ENCODE data around the gene FAM236B.
"Not testable (repeated sequence)": the region's sequence is repeated elsewhere in the genome, so short reads cannot be mapped to it uniquely, and the experiment has no call there.

Gene FAM236B

DNA sequence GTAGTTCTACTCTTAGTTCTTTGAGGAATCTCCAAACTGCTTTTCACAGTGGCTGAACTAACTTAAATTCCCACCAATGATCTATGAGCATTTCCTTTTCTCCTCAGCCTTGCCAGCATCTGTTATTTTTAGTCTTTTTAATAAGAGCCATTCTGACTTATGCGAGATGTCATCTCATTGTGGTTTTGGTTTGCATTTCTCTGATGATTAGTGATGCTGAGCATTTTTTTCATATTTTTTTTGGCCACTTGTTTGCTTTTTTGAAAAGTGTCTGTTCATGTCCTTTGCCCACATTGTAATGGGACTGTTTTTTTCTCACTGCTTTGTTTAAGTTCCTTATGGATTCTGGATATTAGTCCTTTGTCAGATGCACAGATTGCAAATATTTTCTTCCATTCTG is 46.9 kb downstream of the FAM236B start:
- Histone ChIP-seq H3K4me1 (ENCODE audit: control insufficient read depth, insufficient read depth, low read length) (no peaks in the 10 kb centered on the region), H3K9ac (ENCODE audit: low read length) (no peak overlapping the region), H3K36me3 (ENCODE audit: control insufficient read depth, insufficient read depth, low read length) (no peaks in the 10 kb centered on the region), H3K27me3 (ENCODE audit: control insufficient read depth, insufficient read depth, low read length) (no peaks in the 10 kb centered on the region), H3K9me3 (ENCODE audit: control insufficient read depth, low read length) (no peaks in the 10 kb centered on the region), H3K4me3 (ENCODE audit: low read length) (no peak overlapping the region)

DNA sequence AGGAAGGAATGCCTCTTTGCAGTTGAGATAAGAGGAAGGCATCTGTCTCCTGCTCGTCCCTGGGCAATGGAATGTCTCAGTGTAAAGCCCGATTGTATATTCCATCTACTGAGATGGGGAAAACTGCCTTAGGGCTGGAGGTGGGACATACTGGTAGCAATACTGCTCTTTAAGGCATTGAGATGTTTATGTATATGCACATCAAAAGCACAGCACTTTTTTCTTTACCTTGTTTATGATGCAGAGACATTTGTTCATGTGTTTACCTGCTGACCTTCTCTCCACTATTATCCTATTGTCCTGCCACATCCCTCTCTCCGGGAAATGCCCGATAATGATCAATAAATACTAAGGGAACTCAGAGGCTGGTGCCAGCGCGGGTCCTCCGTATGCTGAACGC is 48.8 kb downstream of the FAM236B start:
- H3K36me3 ChIP-seq (ENCODE audit: control insufficient read depth, insufficient read depth, low read length); H3K27me3 ChIP-seq (ENCODE audit: control insufficient read depth, insufficient read depth, low read length); H3K4me1 ChIP-seq (ENCODE audit: control insufficient read depth, insufficient read depth, low read length); H3K9me3 ChIP-seq (ENCODE audit: control insufficient read depth, low read length); H3K9ac ChIP-seq (ENCODE audit: low read length); H3K4me3 ChIP-seq (ENCODE audit: low read length): not testable (repeated sequence)
